Neural progenitor cell (in vitro differentiated cells): ENCODE data around the gene INA.

Source experiments
- EZH2 ChIP-seq: fragments of 200-600 bp; sonication (generic); IDR thresholded peaks from 2 replicates; pipeline ENCODE4 v1.6.1; 2017; ENCODE audit warnings: antibody characterized with exemption, mild to moderate bottlenecking, moderate library complexity
- EZH2phosphoT487 ChIP-seq: fragments of 200-600 bp; sonication (generic); IDR thresholded peaks from 2 replicates; pipeline ENCODE4 v1.6.1; 2017; ENCODE audit warnings: antibody characterized with exemption
- TF ChIP-seq, protein P1 (sequence below): fragments of 200-600 bp; sonication (generic); IDR thresholded peaks from 2 replicates; pipeline ENCODE4 v1.5.1; 2017; ENCODE audit warnings: antibody characterized with exemption, mild to moderate bottlenecking

GRCh38 chr10:103232772-103233488, 44.0 kb upstream of the INA start:
- TF ChIP-seq, protein P1, sequence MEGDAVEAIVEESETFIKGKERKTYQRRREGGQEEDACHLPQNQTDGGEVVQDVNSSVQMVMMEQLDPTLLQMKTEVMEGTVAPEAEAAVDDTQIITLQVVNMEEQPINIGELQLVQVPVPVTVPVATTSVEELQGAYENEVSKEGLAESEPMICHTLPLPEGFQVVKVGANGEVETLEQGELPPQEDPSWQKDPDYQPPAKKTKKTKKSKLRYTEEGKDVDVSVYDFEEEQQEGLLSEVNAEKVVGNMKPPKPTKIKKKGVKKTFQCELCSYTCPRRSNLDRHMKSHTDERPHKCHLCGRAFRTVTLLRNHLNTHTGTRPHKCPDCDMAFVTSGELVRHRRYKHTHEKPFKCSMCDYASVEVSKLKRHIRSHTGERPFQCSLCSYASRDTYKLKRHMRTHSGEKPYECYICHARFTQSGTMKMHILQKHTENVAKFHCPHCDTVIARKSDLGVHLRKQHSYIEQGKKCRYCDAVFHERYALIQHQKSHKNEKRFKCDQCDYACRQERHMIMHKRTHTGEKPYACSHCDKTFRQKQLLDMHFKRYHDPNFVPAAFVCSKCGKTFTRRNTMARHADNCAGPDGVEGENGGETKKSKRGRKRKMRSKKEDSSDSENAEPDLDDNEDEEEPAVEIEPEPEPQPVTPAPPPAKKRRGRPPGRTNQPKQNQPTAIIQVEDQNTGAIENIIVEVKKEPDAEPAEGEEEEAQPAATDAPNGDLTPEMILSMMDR, result no peak
- TF ChIP-seq EZH2, result no peak
- TF ChIP-seq EZH2phosphoT487, result no peak
